ENCODE measurements around the gene SERP2.

- no peak for TF ChIP-seq CTCF (IDR thresholded peaks at IDR 0.05)
- TF ChIP-seq EZH2 (IDR thresholded peaks at IDR 0.05; ENCODE audit: borderline replicate concordance, insufficient read depth, low read depth, low read length, poor library complexity, severe bottlenecking), result no peak
These were observed 15.5 kb downstream of the SERP2 start for GRCh38 chr13:44389060-44389666.

Measured in B cell (primary cell).